ENCODE data around the gene PTCHD1. TPM values are rescaled to one million over a fixed set of nuclear protein-coding genes. Genes with fewer than 3 reads are reported as not detected.

The PTCHD1 gene
- total RNA-seq, 1 experiment from 2014 or later, result not detected

DNA sequence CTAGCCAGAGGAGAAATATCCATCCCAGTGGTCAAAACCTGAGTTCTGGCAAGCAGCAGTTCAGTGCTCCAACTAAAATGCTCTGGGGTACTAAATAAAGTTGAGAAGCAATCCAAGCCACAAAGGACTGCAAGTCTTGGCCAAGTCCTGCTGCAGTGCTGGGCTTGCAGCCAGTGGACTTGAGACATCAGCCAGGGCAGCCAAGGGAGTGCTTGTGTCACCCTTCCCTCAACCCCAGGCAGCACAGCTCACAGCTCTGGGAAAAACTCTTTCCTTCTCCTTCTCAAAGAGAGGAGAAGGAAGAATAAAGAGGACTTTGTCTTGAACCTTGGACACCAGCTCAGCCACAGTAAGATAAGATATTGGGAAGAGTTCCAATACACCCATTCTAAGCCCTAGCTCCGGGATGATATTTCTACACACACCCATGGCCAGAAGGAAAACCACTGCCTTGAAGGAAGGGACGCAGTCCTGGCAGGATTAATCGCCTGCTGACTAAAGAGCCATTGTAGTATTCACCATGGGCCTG, 99.8 kb downstream of the PTCHD1 start:
- no peaks in the 10 kb centered on the region for H3K79me2 ChIP-seq (ENCODE audit: insufficient read depth, low read length)
- RAD21 ChIA-PET (ENCODE audit: low non-redundant PET in 1 of 2, low total read pairs in 2 of 2, uncharacterized antibody in 2 of 2, unreplicated experiment in 2 of 2), result no interaction called here
- H3K9me2 ChIP-seq (ENCODE audit: insufficient read depth), result no peaks in the 10 kb centered on the region
- no peaks in the 10 kb centered on the region for H3K4me1 ChIP-seq (ENCODE audit: control insufficient read depth in 1 of 2, insufficient read depth in 2 of 2, low read length in 2 of 2)
- intact Hi-C loops (cut with micrococcal nuclease), result no loop called here
- ATAC-seq (no peak), DNase-seq (ENCODE audit: low read depth, low spot score) (no peak)
- no peak for TF ChIP-seq SP1 (IDR thresholded peaks at IDR 0.05; ENCODE audit: low read depth)
- TF ChIP-seq ZNF274 (IDR thresholded peaks at IDR 0.05; ENCODE audit: low read depth, low read length), result no peak
- no peak for TF ChIP-seq EZH2 (IDR thresholded peaks at IDR 0.05)
- TF ChIP-seq SIN3A (IDR thresholded peaks at IDR 0.05; ENCODE audit: low read depth), result no peak
- CTCF ChIA-PET, result no interaction called here
- H3K27me3 ChIP-seq (ENCODE audit: insufficient read depth, low read length), result no peaks in the 10 kb centered on the region
- no peak overlapping the region for H3K9ac ChIP-seq (ENCODE audit: low read length)
- no peak overlapping the region for H3K4me3 ChIP-seq (replicated peaks in 1 of 2; ENCODE audit: low read depth in 1 of 2, low read length in 2 of 2)
- no peaks in the 10 kb centered on the region for H4K20me1 ChIP-seq (ENCODE audit: insufficient read depth)
- no peak overlapping the region for H3K4me2 ChIP-seq (ENCODE audit: low read length)
- BruUV-seq (replicated peaks), result no TSS peak
- no peaks in the 10 kb centered on the region for H3K9me3 ChIP-seq (ENCODE audit: control insufficient read depth in 1 of 2, insufficient read depth in 1 of 2, low read depth in 1 of 2, low read length in 2 of 2)
- H3K27ac ChIP-seq (ENCODE audit: low read depth, low read length), result no peak overlapping the region
- POLR2A ChIA-PET, result no interaction called here
- no peak overlapping the region for H2AFZ ChIP-seq (ENCODE audit: low read depth, low read length, poor library complexity, severe bottlenecking)
- H3K36me3 ChIP-seq (ENCODE audit: control insufficient read depth in 1 of 2, insufficient read depth in 2 of 2, low read length in 2 of 2), result no peaks in the 10 kb centered on the region

DNA sequence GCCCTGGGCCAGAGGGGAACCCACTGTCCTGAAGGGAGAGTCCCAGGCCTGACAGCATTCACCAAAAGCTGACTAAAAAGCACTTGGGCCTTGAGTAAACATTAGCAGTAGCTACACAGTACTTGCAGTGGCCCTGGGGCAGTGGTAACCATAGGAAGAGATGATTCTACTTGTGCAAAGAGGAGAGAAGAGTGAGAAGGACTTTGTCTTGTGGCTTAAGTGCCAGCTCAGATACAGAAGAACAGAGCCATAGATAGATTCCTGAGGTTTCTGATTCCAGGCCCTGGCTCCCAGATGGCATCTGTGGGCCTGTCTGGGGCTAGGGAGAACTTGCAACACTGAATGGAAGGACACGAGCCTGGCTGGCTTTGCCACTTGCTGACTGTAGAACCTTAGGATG, 100.5 kb downstream of the PTCHD1 start:
- Histone ChIP-seq H3K9me2 (ENCODE audit: insufficient read depth) (no peaks in the 10 kb centered on the region), H2AFZ (ENCODE audit: low read depth, low read length, poor library complexity, severe bottlenecking) (no peak overlapping the region), H3K36me3 (ENCODE audit: control insufficient read depth in 1 of 2, insufficient read depth in 2 of 2, low read length in 2 of 2) (no peaks in the 10 kb centered on the region), H3K27me3 (ENCODE audit: insufficient read depth, low read length) (no peaks in the 10 kb centered on the region), H3K4me1 (ENCODE audit: control insufficient read depth in 1 of 2, insufficient read depth in 2 of 2, low read length in 2 of 2) (no peaks in the 10 kb centered on the region), H3K4me3 (replicated peaks in 1 of 2; ENCODE audit: low read depth in 1 of 2, low read length in 2 of 2) (no peak overlapping the region), H3K9me3 (ENCODE audit: control insufficient read depth in 1 of 2, insufficient read depth in 1 of 2, low read depth in 1 of 2, low read length in 2 of 2) (no peaks in the 10 kb centered on the region), H3K79me2 (ENCODE audit: insufficient read depth, low read length) (no peaks in the 10 kb centered on the region), H3K4me2 (ENCODE audit: low read length) (no peak overlapping the region), H3K27ac (ENCODE audit: low read depth, low read length) (no peak overlapping the region), H4K20me1 (ENCODE audit: insufficient read depth) (no peaks in the 10 kb centered on the region), H3K9ac (ENCODE audit: low read length) (no peak overlapping the region)
- POLR2A ChIA-PET, result no interaction called here
- TF ChIP-seq CBX3 (IDR thresholded peaks at IDR 0.05; ENCODE audit: low read depth), result no peak
- intact Hi-C loops (cut with micrococcal nuclease), result no loop called here
- RAD21 ChIA-PET (ENCODE audit: low non-redundant PET in 1 of 2, low total read pairs in 2 of 2, uncharacterized antibody in 2 of 2, unreplicated experiment in 2 of 2), result no interaction called here
- DNase-seq (ENCODE audit: low read depth, low spot score) (no peak), ATAC-seq (no peak)
- CTCF ChIA-PET, result no interaction called here
- no TSS peak for BruUV-seq (replicated peaks)
